Measurements from ENCODE around the gene BAHCC1.
"Not testable (repeated sequence)": the region's sequence is repeated elsewhere in the genome, so short reads cannot be mapped to it uniquely, and the experiment has no call there.

BAHCC1 gene

DNA sequence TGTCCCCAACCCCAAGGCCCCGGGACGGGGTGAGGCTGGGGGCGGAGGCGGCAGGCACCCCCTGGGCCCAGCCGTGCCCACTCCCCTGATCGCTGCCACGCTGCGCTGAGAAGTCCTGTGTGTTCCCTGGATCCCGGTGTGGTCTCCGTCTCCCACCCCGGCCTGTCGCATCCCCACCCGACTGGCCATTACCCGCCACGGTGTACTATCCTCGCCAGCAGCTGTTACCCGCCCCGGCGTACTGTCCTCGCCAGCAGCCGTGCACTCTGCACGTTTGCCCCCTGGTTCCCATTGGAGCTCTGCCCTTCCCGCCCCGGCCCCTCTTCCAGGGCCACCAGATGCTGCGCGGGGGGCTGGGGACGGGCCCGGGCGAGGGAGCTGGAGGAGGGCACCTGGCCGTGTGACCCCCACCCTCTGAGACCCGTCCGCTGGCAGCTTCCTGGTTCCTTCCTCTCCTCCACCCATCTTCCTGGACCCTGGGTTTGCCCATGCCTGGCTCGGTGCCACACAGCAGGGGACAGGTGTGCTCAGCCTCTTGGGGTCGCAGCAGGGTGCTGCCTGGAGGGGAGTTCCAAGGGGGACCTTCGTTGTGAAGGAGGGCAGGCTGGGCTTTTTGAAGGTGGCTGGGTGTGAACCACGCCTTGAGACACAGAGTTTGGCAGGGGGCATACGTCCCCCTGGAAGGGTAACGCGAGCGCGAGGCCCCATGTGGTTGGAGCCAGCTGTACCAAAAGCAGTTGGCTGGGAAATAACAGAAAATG, 19.7 kb downstream of the BAHCC1 start:
- DNase-seq: no peak

DNA sequence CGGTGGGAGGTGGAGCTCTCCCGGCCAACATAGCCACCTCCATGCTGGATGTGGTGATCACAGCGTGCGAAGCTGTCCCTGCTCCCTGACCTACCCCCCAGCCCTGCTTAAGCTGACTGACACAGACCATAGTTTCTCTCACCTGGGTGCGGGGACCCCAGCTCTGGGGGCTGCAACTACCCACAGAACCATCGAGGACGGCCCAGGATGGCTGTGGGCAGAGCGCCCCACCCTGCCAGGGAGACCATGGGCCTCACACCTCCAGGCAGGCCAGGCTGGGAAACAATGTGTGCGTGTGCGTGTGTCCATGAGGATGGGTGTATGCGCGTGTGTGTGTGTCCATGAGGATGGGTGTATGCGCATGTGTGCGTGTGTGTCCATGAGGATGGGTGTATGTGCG, 20.4 kb downstream of the BAHCC1 start:
- no peak for DNase-seq

DNA sequence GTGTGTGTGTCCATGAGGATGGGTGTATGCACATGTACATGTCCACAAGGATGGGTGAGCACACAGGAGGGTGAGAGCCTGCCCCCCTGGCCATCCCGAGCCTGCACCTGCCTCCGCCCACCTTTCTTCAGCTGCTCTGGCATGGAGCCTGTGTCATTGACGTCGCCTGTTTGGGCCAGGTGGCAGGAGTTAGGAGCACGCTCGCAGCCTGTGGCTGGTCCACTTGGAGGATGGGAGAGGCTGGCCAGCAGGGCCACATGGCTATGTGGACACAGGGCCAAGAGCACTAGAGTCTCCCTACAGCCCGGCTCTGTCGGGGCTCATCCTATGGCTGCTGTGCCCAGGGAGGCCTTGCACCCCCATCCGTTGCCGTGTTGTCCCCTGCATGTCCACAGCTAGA, 21.4 kb downstream of the BAHCC1 start:
- DNase-seq: no peak

DNA sequence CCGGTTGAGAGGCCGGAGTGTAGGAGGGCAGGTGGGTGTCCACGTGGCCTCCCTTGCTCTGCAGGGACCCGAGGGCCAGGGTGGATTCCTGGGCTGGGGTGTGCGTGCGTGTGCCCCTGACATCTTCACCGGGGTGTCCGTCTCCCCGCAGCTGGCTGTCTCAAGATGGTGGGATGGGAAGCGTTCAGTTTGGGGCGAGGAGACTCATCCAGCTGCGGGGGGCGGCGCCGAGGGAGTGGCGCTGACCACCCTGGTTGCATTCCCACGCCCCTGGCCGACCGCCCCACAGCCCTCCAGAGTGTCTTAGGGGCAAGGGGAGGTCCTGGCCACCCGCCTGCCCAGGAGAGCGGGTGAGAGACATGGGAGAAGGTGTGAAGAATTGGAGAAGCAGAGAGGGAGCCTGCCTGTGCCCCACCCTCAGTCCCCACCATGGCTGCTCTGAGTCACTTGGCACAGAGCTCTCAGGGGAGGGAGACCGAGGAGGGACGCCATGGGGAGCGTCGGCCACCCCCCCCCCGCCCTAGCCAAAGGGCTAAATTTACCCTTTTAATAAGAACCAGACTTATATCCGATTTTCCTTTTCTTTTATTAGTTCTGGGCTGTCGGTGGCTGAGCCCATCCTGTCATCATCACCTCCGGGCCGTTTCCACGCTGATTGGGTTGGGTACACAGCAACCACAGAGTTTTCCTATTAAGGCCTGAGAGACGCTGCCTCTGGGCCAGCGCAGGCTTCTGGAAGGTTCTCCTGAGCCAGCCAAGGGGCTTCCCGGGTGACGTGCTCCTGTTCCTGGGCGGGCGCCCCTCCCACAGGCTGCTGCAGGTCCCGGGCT, 22.0 kb downstream of the BAHCC1 start:
- DNase-seq: no peak

DNA sequence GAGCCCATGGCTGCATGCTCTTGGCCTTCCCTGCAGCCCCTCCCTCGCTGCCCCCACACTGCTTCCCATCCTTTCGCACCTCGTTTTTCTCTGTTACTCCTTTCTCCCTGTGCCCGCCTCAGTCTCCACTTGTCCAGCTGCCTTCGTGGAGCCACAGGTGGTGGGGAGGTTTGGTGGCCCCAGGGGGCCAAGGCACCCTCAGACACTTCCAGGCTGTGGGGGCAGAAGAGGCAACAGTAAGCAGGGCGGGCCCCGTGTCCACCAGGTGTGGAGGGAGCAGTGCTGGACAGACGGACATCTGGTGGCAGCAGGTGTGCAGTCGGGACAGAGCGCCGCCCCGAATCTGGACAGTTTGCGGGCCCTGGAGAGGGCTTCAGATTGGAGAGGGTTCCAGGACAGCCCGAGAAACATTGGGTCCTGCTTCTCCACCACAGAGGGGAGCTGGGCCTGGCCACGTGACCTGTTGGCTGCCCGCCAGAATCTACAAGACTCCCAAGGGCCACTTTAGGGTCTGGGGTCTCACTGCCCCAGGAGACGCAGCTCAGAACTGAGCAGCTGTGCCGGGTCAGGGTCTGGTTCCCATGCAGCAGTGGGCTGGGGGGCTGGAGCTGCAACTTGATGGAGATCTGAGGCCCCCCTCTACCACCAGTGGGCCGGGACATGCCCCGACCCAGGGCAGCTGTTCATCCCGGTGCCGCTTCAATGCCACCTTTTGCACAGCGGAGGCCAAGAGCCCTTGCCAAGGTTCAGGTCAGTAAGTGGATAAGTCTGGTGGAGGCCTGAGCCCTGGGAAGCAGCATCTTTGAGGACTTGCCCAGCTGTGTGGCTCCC, 22.8 kb downstream of the BAHCC1 start:
- no peak for DNase-seq

DNA sequence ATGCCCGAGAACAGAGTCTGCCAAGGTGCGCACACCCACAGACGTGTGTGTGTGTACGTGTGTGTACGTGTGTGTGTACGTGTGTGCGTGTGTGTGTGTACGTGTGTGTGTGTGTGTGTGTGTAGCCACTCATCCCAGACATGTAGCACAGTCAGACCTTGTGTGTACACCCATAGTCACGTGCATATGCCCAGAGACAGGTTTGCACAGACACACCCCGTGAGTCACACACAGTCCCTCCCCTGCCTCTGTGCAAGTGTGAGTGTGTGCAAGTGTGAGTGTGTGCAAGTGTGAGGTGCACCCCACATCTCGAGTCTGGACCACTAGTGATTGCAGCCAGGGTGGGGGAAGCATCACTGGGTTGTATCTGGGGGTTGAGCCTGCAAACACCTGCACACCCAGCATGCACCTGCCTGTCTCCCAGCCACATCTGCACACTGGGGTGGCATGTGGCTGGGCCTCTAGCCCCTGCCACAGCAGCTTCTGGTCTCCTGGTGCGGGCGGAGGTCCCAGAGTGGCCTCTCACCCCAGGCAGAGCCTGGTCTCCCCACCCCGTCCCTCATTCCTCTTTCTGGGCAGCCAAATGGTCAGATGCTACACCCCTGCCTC, 23.6 kb downstream of the BAHCC1 start:
- no peak for DNase-seq

DNA sequence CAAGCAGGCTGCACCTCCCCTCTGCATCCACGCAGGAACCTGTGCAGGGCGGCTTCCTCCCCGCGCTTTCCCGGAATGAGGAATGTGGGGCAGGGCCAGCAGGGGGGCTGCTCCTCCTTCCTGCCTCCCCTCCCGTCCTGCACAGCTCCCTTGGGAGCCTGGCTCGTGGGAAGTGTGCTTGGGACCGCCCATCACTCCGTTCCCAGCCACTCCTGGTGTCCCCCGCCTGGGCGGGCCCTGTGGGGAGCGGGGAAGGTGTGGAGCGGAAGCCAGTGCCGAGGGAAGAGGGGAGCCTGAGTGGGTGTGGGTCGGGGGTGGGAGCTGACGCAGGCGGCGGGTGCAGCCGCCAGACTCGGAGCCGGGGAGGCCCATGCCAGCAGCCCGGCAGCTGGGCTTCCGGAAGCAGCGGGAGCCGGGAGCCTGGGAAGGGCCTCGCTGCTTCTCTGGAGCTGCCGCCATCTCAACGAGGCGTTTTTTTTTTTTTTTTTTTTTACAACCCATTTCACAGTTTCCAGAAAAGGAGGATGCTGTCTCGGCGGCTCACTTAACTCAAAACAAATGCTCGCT, 24.1 kb downstream of the BAHCC1 start:
- peak in 1 of 2 donors; percentile 32 for DNase-seq

DNA sequence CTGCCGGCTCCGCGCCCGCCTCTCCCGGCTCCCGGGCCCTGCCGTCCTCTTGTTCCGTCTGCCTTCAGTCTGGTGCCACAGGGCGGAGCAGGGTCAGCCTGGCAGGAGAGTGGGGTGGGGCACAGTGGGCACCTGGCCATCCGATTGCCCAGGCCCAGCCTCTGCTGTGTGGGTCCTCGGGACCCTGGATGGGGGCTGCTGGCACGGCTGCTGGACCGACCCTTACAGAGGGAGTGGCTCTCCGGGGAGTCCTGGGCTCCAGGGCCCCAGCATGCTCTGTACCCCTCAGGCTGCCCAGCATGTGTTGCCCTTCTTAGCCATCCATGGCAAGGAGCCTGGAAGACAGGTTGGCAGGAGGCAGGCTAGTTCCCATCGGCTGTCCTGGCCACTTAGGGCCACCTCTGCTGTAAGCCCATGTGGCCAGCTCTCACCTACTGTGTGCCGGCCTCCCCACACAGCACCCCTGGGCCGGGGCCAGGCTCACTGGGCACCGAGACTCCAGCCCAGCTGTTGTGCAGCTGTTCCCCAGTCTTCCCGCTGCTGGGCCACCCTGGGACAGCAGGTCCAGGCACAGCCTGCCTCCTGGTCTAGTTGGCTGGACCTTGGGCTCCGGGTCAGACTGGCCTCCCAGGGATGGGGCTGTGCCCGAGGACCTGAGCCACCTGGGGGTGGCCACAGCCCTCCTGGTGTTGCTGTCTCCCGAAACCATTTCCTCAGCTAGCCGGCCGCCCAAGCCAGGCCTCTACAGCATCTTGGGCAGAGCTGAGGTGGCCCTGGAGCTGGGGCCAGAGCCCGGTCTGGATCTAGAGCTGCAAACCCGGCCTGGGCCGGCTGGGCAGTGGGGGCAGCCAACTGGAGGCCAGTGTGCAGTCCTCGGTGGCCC, 24.9 kb downstream of the BAHCC1 start:
- DNase-seq: no peak

DNA sequence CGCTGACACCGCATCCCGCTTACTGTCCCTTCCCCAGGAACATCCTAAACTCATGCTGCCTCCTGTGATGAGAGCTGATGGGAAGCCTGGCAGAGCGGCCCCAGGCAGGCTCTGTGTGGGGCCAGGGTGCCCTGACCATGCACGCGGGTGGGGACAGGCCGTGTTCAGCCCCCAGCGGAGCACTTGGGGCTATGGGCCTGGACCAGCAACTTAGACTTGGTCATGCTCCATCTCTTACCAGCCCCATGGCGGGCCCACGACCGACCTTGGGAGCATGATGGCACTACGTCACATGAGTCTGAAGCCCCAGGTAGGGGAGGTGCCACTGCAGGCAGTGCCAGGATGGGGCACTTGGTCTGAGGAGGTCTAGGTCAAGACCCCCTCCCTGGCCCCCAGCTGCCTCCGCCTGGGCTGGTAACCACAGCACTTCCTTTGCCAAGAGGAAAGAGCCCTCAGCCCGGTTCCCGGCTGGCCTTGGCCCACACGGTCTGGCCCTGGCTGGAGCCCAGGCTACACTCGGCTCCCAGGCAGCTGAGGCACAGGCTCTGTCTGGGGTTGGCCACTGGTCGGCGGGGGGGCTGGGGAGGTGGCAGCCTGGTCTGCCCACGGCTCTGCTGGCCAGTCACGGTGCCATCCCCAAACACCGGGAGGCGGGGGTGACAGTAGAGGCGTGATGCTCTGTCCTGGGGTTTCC, 25.7 kb downstream of the BAHCC1 start:
- DNase-seq: peak in 1 of 2 donors; percentile 67

DNA sequence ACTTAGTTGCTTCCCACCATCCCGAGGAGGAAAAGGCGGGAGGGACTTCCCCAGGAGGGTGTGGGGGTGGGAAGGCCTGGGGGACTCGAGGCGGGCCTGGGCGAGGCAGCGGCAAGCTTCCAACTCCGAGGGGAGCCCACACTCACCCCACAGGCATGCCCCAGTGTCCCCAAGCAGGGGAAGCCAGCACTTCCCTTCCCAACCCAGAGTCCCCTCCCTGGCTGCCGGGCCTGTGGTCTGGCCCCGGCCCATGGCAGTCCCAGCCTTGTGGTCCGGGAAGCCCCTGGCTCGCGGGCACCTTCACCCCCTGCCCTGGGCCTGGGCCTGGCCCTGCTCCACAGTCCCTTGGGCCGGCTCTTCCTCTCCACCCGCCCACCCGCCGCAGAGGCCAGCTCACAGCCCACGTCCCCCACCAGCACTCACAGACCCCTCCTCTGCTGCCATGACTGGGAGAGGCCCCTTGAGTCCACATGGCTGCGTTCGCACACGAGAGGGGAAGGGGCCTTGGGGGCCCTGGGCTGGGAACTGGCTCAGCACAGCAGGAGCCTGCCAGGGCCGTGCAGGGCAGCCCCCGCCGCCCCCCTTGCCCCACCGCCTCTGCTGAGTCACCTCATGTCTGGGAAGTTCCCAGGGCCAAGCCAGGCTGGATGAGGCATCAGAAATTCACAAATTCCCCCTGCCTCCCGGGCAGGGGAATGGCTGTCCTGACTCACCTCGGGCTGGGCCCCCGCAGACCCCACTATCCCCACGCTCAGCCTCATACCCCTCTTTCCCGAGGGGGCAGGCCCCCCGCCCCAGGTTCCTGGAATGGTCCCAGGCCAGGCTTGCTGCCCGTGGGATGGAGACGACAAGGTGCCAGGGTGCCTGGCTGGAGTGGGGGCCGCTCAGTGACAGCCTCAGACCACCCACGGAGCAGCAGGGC, 27.8 kb downstream of the BAHCC1 start:
- peak; percentile 86 to 97 for DNase-seq

DNA sequence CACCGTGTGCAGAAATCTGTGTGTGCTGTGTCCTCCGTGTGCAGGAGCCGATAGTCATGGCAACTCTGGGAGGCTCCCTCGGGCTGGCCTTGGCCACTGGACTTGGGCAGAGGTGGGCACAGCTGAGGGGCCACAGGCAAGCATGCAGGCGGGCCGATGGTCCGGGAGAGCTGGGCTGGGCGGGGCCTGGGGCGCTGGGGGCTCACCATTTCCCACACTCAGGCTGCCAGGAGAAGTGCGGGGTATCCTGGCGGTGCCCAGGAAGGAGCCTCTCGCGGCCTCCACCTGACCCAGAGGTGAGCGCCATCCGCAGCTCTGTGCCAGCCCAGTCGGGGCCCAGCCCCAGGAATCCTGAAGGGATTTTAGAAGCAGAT, 28.4 kb downstream of the BAHCC1 start:
- no peak for DNase-seq

DNA sequence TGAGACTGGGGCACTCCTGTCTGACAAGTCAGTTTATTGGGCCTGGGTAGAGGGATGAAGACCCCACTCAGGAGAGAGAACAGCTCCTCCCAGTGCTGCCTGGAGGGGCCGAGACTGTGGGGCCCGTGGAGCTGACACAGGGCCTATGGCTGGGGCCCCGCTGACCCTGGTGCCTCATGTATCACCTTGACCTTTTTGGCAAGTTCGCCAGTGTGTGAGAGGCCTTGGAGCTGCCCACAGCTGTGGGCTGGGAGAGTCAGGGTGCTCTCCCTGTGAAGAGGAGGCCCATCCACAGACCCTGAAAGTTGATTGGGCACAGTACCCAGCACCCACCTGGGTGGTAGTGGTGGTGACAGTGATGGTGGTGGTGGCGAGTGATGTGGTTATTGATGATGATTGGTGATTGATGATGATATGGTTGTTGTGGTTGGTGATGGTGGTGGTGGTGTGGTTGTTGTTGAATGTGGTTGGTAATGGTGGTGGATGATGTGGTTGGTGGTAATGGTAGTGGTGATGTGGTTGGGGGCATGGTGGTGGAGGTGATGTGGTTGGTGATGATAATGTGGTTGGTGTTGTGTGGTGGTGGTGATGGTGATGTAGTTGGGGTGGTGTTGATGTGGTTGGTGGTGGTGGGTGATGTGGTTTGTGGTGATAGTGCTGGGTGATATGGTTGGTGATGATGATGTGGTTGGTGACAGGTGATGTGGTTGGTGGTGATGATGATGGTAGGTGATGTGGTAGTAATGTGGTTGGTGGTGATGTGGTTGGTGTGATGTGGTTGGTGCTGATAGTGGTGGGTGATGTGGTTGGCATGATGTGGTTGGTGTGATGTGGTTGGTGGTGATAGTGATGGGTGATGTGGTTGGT, 29.1 kb downstream of the BAHCC1 start:
- DNase-seq: no peak

DNA sequence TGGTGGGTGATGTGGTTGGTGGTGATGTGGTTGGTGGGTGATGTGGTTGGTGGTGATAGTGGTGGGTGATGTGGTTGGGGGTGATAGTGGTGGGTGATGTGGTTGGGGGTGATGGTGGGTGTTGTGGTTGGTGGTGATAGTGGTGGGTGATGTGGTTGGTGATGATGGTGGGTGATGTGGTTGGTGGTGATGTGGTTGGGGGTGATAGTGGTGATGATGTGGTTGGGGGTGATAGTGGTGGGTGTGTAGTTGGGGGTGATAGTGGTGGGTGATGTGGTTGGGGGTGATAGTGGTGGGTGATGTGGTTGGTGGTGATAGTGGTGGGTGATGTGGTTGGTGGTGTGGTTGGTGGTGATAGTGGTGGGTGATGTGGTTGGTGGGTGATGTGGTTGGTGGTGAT, 29.8 kb downstream of the BAHCC1 start:
- DNase-seq: not testable (repeated sequence)

DNA sequence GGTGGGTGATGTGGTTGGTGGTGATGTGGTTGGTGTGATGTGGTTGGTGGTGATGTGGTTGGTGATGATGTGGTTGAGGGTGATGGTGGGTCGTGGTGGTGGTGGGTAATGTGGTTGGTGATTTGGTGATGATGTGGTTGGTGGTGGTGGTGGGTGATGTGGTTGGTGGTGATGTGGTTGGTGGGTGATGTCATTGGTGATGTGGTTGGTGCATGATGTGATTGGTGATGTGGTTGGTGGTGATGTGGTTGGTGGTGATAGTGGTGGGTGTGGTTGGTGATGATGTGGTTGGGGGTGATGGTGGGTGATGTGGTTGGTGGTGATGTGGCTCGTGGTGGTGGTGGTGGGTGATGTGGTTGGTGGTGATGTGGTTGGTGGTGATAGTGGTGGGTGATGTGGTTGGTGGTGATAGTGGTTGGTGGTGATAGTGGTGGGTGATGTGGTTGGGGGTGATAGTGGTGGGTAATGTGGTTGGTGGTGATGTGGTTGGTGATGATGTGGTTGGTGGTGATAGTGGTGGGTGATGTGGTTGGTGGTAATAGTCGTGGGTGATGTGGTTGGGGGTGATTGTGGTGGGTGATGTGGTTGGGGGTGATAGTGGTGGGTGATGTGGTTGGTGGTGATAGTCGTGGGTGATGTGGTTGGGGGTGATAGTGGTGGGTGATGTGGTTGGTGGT, 30.6 kb downstream of the BAHCC1 start:
- DNase-seq: not testable (repeated sequence)

DNA sequence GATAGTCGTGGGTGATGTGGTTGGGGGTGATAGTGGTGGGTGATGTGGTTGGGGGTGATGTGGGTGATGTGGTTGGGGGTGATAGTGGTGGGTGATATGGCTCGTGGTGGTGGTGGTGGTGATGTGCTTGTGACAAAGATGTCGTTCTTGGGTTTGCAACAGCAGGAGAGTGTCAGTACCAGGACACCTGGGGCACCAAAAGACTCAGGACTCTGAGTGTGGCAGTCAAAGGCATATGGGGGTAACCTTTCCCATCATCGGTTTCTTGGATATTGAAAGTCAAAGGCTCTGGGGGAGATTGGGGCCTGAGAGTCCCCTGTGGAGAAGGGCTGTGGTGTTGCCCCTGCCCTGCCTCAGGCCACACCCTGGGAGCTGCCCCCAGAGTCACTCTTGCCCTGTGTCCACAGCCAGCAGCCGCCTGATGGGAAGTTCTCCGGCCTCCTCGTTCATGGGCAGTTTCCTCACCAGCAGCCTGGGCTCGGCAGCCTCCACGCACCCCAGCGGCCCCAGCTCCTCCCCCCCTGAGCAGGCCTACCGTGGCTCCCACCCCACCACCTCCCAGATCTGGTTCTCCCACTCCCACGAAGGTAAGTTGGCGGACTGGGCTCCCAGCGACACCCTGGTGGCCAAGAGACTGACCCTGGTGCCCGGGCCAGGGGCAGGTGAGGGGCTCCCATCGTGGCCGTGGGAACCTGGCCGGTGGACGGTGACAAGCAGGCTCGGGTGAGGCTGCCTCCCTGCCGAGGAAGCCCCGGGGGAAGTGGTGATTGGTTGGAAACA, 31.3 kb downstream of the BAHCC1 start:
- DNase-seq: peak; percentile 47 to 69

DNA sequence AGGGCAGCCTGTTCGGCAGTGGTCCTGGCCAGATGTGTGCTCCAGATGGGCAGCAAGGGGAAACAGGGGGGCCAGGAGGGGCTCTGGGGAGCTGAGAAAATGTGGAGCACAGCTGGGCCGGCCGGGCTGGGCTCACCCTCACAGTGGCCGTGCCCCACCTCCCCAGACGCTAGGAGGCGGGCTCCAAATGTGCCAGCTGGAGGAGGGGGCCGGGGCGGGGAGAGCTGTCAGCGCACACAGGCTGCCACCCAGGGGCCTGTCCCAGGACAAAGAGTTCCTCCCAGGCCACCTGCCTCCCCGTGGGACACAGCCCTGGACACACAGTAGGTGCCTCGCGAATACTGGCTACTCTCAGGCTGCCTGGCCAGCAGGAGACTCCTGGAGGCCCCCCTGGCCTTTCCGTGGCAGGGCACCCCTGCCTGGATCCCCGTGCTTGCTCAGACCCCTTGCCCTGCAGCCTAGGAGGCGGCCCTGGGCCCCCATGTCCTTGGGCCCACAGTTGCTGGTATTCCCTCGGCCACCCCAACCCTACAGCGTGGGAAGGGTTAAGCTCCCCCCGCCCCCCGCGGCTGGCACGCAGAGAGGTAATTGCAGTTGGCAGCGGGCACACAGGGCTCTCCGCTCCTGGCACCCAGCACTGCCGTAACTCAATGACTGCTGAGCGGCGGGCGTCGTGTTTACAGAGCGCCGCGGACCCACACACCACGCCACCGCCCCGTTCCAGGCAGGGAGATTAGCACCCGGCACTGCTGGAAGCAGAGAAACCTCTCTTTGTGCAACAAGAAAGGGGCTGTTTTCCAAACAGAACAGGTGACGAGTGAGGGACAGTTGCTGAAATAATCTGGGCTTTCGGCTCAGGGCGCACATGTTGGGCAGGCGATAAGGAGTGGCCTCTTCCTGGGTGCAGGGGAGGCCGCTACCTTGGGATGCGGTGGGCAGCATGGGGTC, 32.2 kb downstream of the BAHCC1 start:
- DNase-seq: no peak

All from inflammatory macrophage treated with lipopolysaccharide for 1 hour (primary cell).